Activated naive CD4-positive, alpha-beta T cell treated with anti-CD3 and anti-CD28 coated beads, Interleukin-2, amount 10 ng/mL, durations not matched to agents 7 days and 5 days (primary cell): ENCODE results near the gene KCNA2.

Experiments
- CTCF ChIA-PET: fragments of 350-600 bp; sonication (Branson Sonifier 250); formaldehyde crosslinking; loops from one replicate; lab custom pipeline; 2021; ENCODE audit warnings: antibody characterized with exemption; lab: Charles Lee
- DNase-seq: peaks from one replicate; pipeline ENCODE4 v3.0.0-alpha.2; 2020
- H3K27ac Mint-ChIP-seq: one replicate; pipeline ENCODE4 v1.8.0; 2021; ENCODE audit warnings: mild to moderate bottlenecking, moderate library complexity, mixed read lengths
- H3K27me3 Mint-ChIP-seq: one replicate; pipeline ENCODE4 v1.8.0; 2021; ENCODE audit warnings: mild to moderate bottlenecking, mixed read lengths
- H3K36me3 Mint-ChIP-seq: one replicate; pipeline ENCODE4 v1.8.0; 2021; ENCODE audit warnings: mixed read lengths
- H3K4me1 Mint-ChIP-seq: one replicate; pipeline ENCODE4 v1.8.0; 2021; ENCODE audit warnings: mixed read lengths
- H3K4me3 Mint-ChIP-seq: one replicate; pipeline ENCODE4 v1.8.0; 2021; ENCODE audit warnings: mild to moderate bottlenecking, moderate library complexity, mixed read lengths
- H3K9me3 Mint-ChIP-seq: one replicate; pipeline ENCODE4 v1.8.0; 2021; ENCODE audit warnings: mixed read lengths

KCNA2 gene

DNA sequence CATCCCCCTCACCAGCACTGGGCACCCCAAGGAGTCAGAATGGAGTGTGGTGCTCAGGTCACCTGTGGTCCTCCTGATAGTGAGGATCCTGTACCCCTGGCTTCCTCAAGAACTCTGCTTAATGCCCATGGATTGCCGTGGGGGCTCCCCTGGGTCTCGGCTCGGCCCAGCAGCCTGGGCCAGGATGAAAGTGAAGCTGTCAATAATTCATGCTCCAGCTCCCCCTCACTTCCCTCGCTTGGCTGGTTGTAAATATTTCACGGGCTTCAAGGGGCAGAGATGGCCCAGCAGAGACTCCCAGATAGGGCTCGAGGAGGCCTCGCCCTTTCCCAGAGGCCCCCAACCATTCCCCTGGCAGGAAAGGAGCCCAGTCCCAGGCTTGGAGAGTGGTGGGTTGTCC lies 44.6 kb downstream of the KCNA2 start:
- no peak overlapping the region for H3K4me3 Mint-ChIP-seq
- no peaks in the 10 kb centered on the region for H3K9me3 Mint-ChIP-seq
- DNase-seq = no peak
- CTCF ChIA-PET = interaction anchor here (1.3 kb wide), 2 partner anchors 204 to 226 kb away, joined by 3 read pairs; no protein-coding TSS in a partner anchor
- peaks cover 61% of the 10 kb centered on the region for H3K27me3 Mint-ChIP-seq
- no peaks in the 10 kb centered on the region for H3K4me1 Mint-ChIP-seq
- no peaks in the 10 kb centered on the region for H3K36me3 Mint-ChIP-seq
- H3K27ac Mint-ChIP-seq = no peak overlapping the region

- H3K27ac Mint-ChIP-seq = no peak overlapping the region
- CTCF ChIA-PET = interaction anchor here (5.2 kb wide), 1 partner anchor 224 kb away, joined by 64 read pairs; no protein-coding TSS in a partner anchor
- H3K27me3 Mint-ChIP-seq = peaks cover 69% of the 10 kb centered on the region
- H3K36me3 Mint-ChIP-seq = no peaks in the 10 kb centered on the region
- no peak for DNase-seq
- no peaks in the 10 kb centered on the region for H3K9me3 Mint-ChIP-seq
- H3K4me3 Mint-ChIP-seq = no peak overlapping the region
- H3K4me1 Mint-ChIP-seq = peaks cover 5% of the 10 kb centered on the region
These were observed 47.0 kb downstream of the KCNA2 start for GRCh38 chr1:110559157-110559556.

DNA sequence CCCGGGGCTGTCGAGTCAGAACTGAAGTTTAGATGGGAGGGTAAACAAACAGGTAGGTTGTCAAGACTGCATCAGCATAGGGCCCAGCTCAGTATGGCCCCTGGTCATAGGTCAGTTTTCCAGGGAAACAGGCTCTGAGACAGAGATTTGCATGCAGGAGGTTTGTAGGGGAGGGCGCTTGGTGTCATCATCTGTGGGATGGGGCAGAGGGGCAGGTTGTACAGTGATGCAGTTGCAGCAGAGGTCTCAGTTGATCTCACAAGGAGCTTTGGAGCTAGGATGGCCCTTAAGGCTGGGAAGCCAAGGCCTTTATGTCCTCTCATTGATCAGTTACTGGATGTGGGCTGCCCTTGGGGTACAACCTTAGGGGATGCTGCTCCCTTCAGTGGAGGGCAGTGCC lies 48.7 kb downstream of the KCNA2 start:
- peaks cover 80% of the 10 kb centered on the region for H3K27me3 Mint-ChIP-seq
- no peaks in the 10 kb centered on the region for H3K9me3 Mint-ChIP-seq
- H3K4me3 Mint-ChIP-seq = no peak overlapping the region
- CTCF ChIA-PET = interaction anchor here (0.6 to 5.4 kb wide), 6 partner anchors 24 to 507 kb away, joined by 3 to 64 read pairs (median 8); no protein-coding TSS in a partner anchor
- H3K27ac Mint-ChIP-seq = no peak overlapping the region
- no peaks in the 10 kb centered on the region for H3K36me3 Mint-ChIP-seq
- peaks cover 5% of the 10 kb centered on the region for H3K4me1 Mint-ChIP-seq
- no peak for DNase-seq

- H3K4me1 Mint-ChIP-seq = peaks cover 5% of the 10 kb centered on the region
- H3K9me3 Mint-ChIP-seq = no peaks in the 10 kb centered on the region
- no peak for DNase-seq
- H3K36me3 Mint-ChIP-seq = no peaks in the 10 kb centered on the region
- no peak overlapping the region for H3K4me3 Mint-ChIP-seq
- CTCF ChIA-PET = interaction anchor here (0.7 to 5.4 kb wide), 13 partner anchors 8 to 312 kb away, joined by 3 to 64 read pairs (median 5); no protein-coding TSS in a partner anchor
- H3K27ac Mint-ChIP-seq = no peak overlapping the region
- H3K27me3 Mint-ChIP-seq = peaks cover 89% of the 10 kb centered on the region
These were observed 49.7 kb downstream of the KCNA2 start for GRCh38 chr1:110556471-110556807.

DNA sequence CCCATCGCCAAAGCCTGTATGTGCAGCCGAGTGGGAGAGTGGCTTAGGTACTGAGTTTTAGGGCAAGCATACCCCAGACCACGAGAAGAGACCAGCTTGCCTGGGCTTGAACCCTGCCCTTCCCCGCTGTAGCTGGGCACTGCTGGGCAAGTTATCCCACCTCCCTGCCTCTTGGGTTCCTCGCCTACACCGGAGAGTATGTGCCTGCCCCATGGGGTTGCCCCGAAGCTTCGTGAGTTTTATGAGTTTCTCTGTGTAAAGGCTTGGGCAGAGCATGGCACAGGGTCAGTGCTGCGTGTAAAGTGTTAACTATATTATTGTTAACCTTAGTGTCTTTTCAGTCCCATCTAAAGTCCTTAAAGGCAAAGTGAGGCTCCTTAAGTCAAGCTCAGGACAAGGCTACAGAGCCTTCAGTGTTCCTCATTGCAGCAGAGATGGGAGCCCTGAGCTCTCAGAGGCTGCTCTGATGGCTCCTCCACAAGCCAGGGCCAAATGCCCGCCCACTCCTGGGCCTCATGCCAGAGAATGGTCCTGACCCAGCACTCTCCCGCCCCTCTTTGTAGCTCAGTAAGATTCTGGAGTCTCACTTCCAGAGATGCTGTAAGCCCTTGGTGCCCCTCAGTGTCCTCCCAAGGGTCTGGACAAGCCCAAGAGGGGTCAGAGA lies 50.2 kb downstream of the KCNA2 start:
- H3K36me3 Mint-ChIP-seq = no peaks in the 10 kb centered on the region
- CTCF ChIA-PET = interaction anchor here (0.6 to 5.4 kb wide), 20 partner anchors 8 to 313 kb away, joined by 3 to 64 read pairs (median 4); no protein-coding TSS in a partner anchor
- no peaks in the 10 kb centered on the region for H3K9me3 Mint-ChIP-seq
- H3K27me3 Mint-ChIP-seq = peaks cover 91% of the 10 kb centered on the region
- H3K4me3 Mint-ChIP-seq = no peak overlapping the region
- H3K27ac Mint-ChIP-seq = no peak overlapping the region
- DNase-seq = no peak
- peaks cover 5% of the 10 kb centered on the region for H3K4me1 Mint-ChIP-seq

DNA sequence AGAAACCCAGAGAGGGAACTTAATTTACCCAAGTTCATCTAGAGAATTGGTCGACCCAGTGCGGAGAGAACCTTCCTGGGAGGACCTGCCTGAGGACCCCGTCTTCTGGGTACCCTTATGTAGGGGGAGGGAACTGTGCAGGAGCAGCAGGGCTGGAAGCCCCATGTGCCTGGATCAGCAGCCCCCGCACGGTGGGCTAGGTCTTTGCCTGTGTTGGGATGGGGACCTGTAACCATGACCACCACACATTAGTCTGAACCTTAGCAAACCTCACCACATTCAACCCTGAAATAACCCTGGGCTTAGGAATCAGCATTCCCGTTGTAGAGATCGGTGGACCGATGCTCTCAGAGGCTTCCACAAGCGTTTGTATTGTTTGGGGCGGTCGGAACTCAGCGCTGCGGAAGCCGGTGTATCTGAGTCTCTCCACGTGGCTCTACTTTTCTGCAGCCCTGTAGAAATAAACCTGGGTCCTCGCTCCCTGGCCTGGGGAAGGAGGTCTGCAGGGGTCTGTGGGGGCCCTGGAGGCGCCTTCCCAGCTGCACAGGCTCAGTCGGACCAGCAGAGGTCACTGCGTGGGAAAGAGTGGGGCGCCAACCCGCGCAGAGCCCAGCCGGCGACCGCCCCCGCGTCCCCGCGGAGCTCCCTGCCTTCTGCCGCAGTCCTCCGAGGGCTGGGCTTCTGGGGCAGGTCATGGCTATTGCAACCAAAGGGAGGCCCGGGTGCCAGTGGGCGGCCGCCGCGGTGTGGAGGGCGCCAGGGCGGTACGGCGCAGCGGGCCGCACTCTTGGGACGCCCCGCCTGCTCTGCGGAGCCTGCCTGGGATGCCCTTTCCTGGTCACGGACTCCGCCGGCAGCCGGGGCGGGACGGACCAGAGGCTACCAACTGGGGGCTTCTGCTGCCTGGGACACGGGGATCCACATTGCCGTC lies 51.0 kb downstream of the KCNA2 start:
- CTCF ChIA-PET = interaction anchor here (0.6 to 5.4 kb wide), 18 partner anchors 9 to 228 kb away, joined by 3 to 64 read pairs (median 4); no protein-coding TSS in a partner anchor

GRCh38 chr1:110551278-110551809 lies 54.8 kb downstream of the KCNA2 start:
- peaks cover 5% of the 10 kb centered on the region for H3K4me1 Mint-ChIP-seq
- no peak overlapping the region for H3K27ac Mint-ChIP-seq
- no peaks in the 10 kb centered on the region for H3K36me3 Mint-ChIP-seq
- peaks cover 68% of the 10 kb centered on the region for H3K27me3 Mint-ChIP-seq
- no peaks in the 10 kb centered on the region for H3K9me3 Mint-ChIP-seq
- no peak overlapping the region for H3K4me3 Mint-ChIP-seq
- CTCF ChIA-PET = no interaction called here
- DNase-seq = no peak

More for the DNA sequence above, 51.0 kb downstream of the KCNA2 start:
- no peaks in the 10 kb centered on the region for H3K36me3 Mint-ChIP-seq
- no peak overlapping the region for H3K27ac Mint-ChIP-seq
- no peaks in the 10 kb centered on the region for H3K9me3 Mint-ChIP-seq
- H3K27me3 Mint-ChIP-seq = peaks cover 93% of the 10 kb centered on the region
- H3K4me1 Mint-ChIP-seq = peaks cover 5% of the 10 kb centered on the region
- peak overlapping the region; percentile 17 for H3K4me3 Mint-ChIP-seq
- DNase-seq = peak; percentile 69

DNA sequence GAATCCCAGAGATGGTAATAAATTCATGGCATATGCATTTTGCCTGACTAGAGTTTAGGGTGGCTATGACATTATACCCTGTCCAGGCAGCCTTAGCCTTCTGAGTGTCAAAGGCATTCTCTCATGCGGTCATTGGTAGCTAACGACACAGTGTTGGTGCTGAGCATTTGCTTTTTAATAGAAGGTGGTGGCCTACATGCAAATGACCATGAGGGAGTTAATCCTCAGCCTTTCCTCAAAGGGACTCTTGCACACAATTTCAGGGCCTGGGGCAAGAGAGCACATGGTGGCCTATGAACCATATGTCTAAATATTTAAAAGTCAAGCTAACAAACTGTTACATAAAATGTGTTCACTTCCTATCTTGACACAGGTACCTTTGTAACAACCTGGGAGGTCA lies 56.3 kb downstream of the KCNA2 start:
- Mint-ChIP-seq H3K27me3 (peaks cover 63% of the 10 kb centered on the region), H3K27ac (no peak overlapping the region)
- CTCF ChIA-PET = interaction anchor here (1.7 kb wide), 1 partner anchor 216 kb away, joined by 6 read pairs; no protein-coding TSS in a partner anchor

GRCh38 chr1:110548381-110548780 lies 57.8 kb downstream of the KCNA2 start:
- no peak for DNase-seq

More for the DNA sequence above, 56.3 kb downstream of the KCNA2 start:
- DNase-seq = no peak
- no peaks in the 10 kb centered on the region for H3K9me3 Mint-ChIP-seq
- H3K4me1 Mint-ChIP-seq = peaks cover 2% of the 10 kb centered on the region
- no peaks in the 10 kb centered on the region for H3K36me3 Mint-ChIP-seq
- no peak overlapping the region for H3K4me3 Mint-ChIP-seq

DNA sequence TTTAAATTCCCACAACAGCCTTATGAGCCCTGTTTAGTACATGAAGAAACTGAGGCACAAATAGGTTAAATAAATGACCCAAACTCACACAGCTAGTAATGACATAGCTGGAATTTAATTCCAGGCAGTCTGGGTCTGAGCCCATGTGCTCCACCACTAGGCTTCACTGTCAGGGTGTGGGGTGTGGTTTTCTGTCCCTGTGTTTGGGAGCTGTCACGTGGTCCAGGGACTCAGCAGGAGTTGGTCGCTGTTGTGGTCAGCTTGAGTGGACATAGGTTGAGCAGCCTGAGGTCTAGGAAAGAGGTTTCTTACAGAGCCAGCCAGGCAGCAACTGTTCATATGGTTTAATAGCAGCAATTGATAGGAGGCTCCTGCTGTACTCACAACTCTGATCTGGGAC lies 59.1 kb downstream of the KCNA2 start:
- Mint-ChIP-seq H3K4me3 (no peak overlapping the region), H3K4me1 (no peaks in the 10 kb centered on the region), H3K27me3 (peaks cover 36% of the 10 kb centered on the region), H3K27ac (no peak overlapping the region), H3K36me3 (no peaks in the 10 kb centered on the region), H3K9me3 (no peaks in the 10 kb centered on the region)
- DNase-seq = no peak
- CTCF ChIA-PET = interaction anchor here (0.9 kb wide), 1 partner anchor 23 kb away, joined by 5 read pairs; no protein-coding TSS in a partner anchor

More at GRCh38 chr1:110548381-110548780, 57.8 kb downstream of the KCNA2 start:
- Mint-ChIP-seq H3K9me3 (no peaks in the 10 kb centered on the region), H3K4me1 (no peaks in the 10 kb centered on the region), H3K27ac (no peak overlapping the region), H3K36me3 (no peaks in the 10 kb centered on the region), H3K27me3 (peaks cover 50% of the 10 kb centered on the region), H3K4me3 (no peak overlapping the region)
- CTCF ChIA-PET = interaction anchor here (1.2 kb wide), 1 partner anchor 15 kb away, joined by 4 read pairs; no protein-coding TSS in a partner anchor

GRCh38 chr1:110545492-110545891 lies 60.7 kb downstream of the KCNA2 start:
- no peaks in the 10 kb centered on the region for H3K9me3 Mint-ChIP-seq
- H3K4me3 Mint-ChIP-seq = no peak overlapping the region
- DNase-seq = no peak
- H3K27ac Mint-ChIP-seq = no peak overlapping the region
- no peaks in the 10 kb centered on the region for H3K36me3 Mint-ChIP-seq
- H3K27me3 Mint-ChIP-seq = peaks cover 21% of the 10 kb centered on the region
- no peaks in the 10 kb centered on the region for H3K4me1 Mint-ChIP-seq
- CTCF ChIA-PET = no interaction called here

DNA sequence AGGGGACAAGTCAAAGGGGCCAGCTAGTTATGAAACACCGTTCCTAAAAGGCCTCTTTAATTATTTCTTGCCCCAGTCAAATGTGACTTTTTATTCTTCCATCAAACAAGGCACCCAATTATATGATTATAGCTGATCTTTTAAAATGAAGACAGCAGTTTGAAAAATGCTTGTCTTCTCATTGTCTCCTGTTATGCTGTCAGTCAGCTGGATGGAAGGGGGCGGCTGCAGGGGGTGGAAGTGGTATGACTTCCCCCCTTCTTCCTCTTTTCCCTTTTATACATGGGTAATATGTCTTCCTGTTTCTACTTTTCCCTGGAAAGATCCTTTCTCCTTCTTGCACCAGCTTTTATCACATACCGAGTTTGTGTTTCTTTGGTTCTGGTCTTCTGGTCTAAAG lies 61.4 kb downstream of the KCNA2 start:
- Mint-ChIP-seq H3K4me1 (no peaks in the 10 kb centered on the region), H3K9me3 (no peaks in the 10 kb centered on the region), H3K27me3 (peaks cover 19% of the 10 kb centered on the region), H3K36me3 (no peaks in the 10 kb centered on the region), H3K27ac (no peak overlapping the region), H3K4me3 (no peak overlapping the region)
- CTCF ChIA-PET = interaction anchor here (0.9 to 1.3 kb wide), 2 partner anchors 11 to 21 kb away, joined by 3 to 4 read pairs; no protein-coding TSS in a partner anchor
- no peak for DNase-seq
